H1 (cell line): ENCODE data around the gene ADAMTS17. TPM values are rescaled to one million over a fixed set of nuclear protein-coding genes. Genes with fewer than 3 reads are reported as not detected.

Experiments used
- CTCF ChIA-PET: fragments of 300-600 bp; sonication (Branson Sonifier 250); formaldehyde crosslinking; loops from one replicate; lab custom pipeline; 2021; ENCODE audit not compliant: partially characterized antibody; lab: Charles Lee
- POLR2A ChIA-PET: fragments of 300-600 bp; sonication (Branson Sonifier 250); formaldehyde crosslinking; loops from one replicate; lab custom pipeline; 2021; ENCODE audit warnings: inconsistent platforms; ENCODE audit not compliant: partially characterized antibody; lab: Charles Lee
- DNase-seq, 2 experiments: peaks; one replicate each; pipeline versions ENCODE4 v3.0.0 to v3.0.0-alpha.2; 2010 to 2022; ENCODE audit warnings: low spot score in 2 of 2, low read depth in 1 of 2, mixed read lengths in 1 of 2
- FAIRE-seq: peaks from 2 replicates; lab custom pipeline; 2011; peaks lifted over from hg19 to GRCh38; lab: Jason Lieb, UNC
- H2AFZ ChIP-seq: 2 replicates; pipeline ENCODE4 v1.8.1; 2012; ENCODE audit warnings: low read length, inconsistent platforms
- H2AK5ac ChIP-seq: 2 replicates; pipeline ENCODE4 v1.6.1; 2013; ENCODE audit warnings: low read depth, low read length
- H2BK120ac ChIP-seq: replicated peaks from 2 replicates; pipeline ENCODE3; 2013; ENCODE audit warnings: low read depth, low read length, inconsistent platforms
- H2BK12ac ChIP-seq: 2 replicates; pipeline ENCODE4 v1.6.1; 2013; ENCODE audit warnings: low read depth, low read length
- H2BK15ac ChIP-seq: 2 replicates; pipeline ENCODE4 v1.6.1; 2013; ENCODE audit warnings: low read length
- H2BK20ac ChIP-seq: 2 replicates; pipeline ENCODE4 v1.6.1; 2013; ENCODE audit warnings: low read length
- H2BK5ac ChIP-seq: 2 replicates; pipeline ENCODE4 v1.6.1; 2013; ENCODE audit warnings: low read depth, low read length
- H3K14ac ChIP-seq: 2 replicates; pipeline ENCODE4 v1.6.1; 2013; ENCODE audit warnings: inconsistent platforms; ENCODE audit not compliant: insufficient read length
- H3K18ac ChIP-seq: 2 replicates; pipeline ENCODE4 v1.6.1; 2013; ENCODE audit warnings: low read length; ENCODE audit errors: extremely low read depth
- H3K23ac ChIP-seq: 2 replicates; pipeline ENCODE4 v1.6.1; 2013; ENCODE audit warnings: inconsistent platforms; ENCODE audit not compliant: insufficient read length
- H3K23me2 ChIP-seq: 2 replicates; pipeline ENCODE4 v1.6.1; 2013; ENCODE audit warnings: low read depth, low read length
- H3K27ac ChIP-seq: 2 replicates; pipeline ENCODE4 v1.6.1; 2011; ENCODE audit warnings: low read depth, low read length, inconsistent platforms
- H3K27me3 ChIP-seq, 4 experiments: replicated peaks in 1 of 4; 1 replicate in 1 of 4; 2 replicates in 3 of 4; pipeline versions ENCODE4 v1.6.1 to v1.8.1; 2011 to 2013; ENCODE audit warnings: low read length in 3 of 4, mild to moderate bottlenecking in 3 of 4, inconsistent platforms in 2 of 4, mixed read lengths in 2 of 4, moderate library complexity in 1 of 4; ENCODE audit not compliant: control insufficient read depth in 3 of 4, insufficient read depth in 3 of 4; ENCODE audit errors: extremely low read depth in 1 of 4
- H3K36me3 ChIP-seq, 4 experiments: 2 replicates each; pipeline versions ENCODE4 v1.6.1 to v1.8.1; 2011 to 2013; ENCODE audit warnings: mild to moderate bottlenecking in 4 of 4, low read length in 3 of 4, moderate library complexity in 2 of 4, control low read depth in 1 of 4, inconsistent platforms in 1 of 4; ENCODE audit not compliant: insufficient read depth in 4 of 4, control insufficient read depth in 2 of 4
- H3K4ac ChIP-seq: replicated peaks from 2 replicates; pipeline ENCODE3; 2013; ENCODE audit warnings: low read length, low read depth, mixed read lengths, inconsistent platforms; ENCODE audit not compliant: insufficient read length
- H3K4me1 ChIP-seq, 4 experiments: replicated peaks in 1 of 4; 1 replicate in 1 of 4; 2 replicates in 3 of 4; pipeline versions ENCODE4 v1.6.1 to v1.8.1; 2011 to 2013; ENCODE audit warnings: low read length in 3 of 4, inconsistent platforms in 2 of 4, mixed read lengths in 1 of 4; ENCODE audit not compliant: insufficient read depth in 4 of 4, control insufficient read depth in 3 of 4
- H3K4me2 ChIP-seq, 2 experiments: 2 replicates each; pipeline versions ENCODE4 v1.6.1 to v1.8.1; 2011 to 2013; ENCODE audit warnings: low read depth in 2 of 2, low read length in 2 of 2, control low read depth in 1 of 2, inconsistent platforms in 1 of 2, mild to moderate bottlenecking in 1 of 2; ENCODE audit not compliant: insufficient read depth in 1 of 2
- H3K4me3 ChIP-seq, 4 experiments: fragments of 200-600, 300-600 bp in 1 of 4; sonication (generic), shearing (Covaris generic), sonication (Bioruptor Twin) in 1 of 4; 2 replicates each; pipeline versions ENCODE4 v1.5.1 to v1.8.1; 2011 to 2016; ENCODE audit warnings: low read length in 4 of 4, low read depth in 3 of 4, control low read depth in 2 of 4, inconsistent platforms in 2 of 4, mild to moderate bottlenecking in 2 of 4, mixed read lengths in 1 of 4, moderate library complexity in 1 of 4; ENCODE audit not compliant: insufficient read depth in 2 of 4; ENCODE audit errors: extremely low read depth in 1 of 4
- H3K56ac ChIP-seq: replicated peaks from 2 replicates; pipeline ENCODE3; 2013; ENCODE audit warnings: low read depth, mild to moderate bottlenecking, mixed read lengths, low read length, inconsistent platforms; ENCODE audit not compliant: insufficient read length
- H3K79me1 ChIP-seq: 2 replicates; pipeline ENCODE4 v1.6.1; 2013; ENCODE audit warnings: low read depth, low read length, control low read depth
- H3K79me2 ChIP-seq, 2 experiments: 2 replicates each; pipeline versions ENCODE4 v1.6.1 to v1.8.1; 2012 to 2013; ENCODE audit warnings: low read length in 2 of 2, mild to moderate bottlenecking in 2 of 2, inconsistent platforms in 1 of 2; ENCODE audit not compliant: insufficient read depth in 2 of 2, control insufficient read depth in 1 of 2
- H3K9ac ChIP-seq, 4 experiments: replicated peaks in 1 of 4; 1 replicate in 1 of 4; 2 replicates in 3 of 4; pipeline versions ENCODE4 v1.6.1 to v1.8.1; 2011 to 2013; ENCODE audit warnings: low read depth in 3 of 4, low read length in 3 of 4, control low read depth in 2 of 4, mild to moderate bottlenecking in 2 of 4, moderate library complexity in 2 of 4, inconsistent platforms in 1 of 4; ENCODE audit errors: extremely low read depth in 1 of 4
- H3K9me3 ChIP-seq, 2 experiments: 2 replicates each; pipeline versions ENCODE4 v1.6.1 to v1.8.1; 2012 to 2013; ENCODE audit warnings: mild to moderate bottlenecking in 2 of 2, moderate library complexity in 2 of 2, control low read depth in 1 of 2, inconsistent platforms in 1 of 2, low read depth in 1 of 2, low read length in 1 of 2, mixed read lengths in 1 of 2; ENCODE audit not compliant: insufficient read depth in 2 of 2
- H4K20me1 ChIP-seq, 2 experiments: replicated peaks in 1 of 2; 2 replicates each; pipeline versions ENCODE3 to v1.8.1; 2011 to 2013; ENCODE audit warnings: inconsistent platforms in 2 of 2, low read length in 2 of 2, mild to moderate bottlenecking in 1 of 2; ENCODE audit not compliant: insufficient read depth in 2 of 2, control insufficient read depth in 1 of 2
- H4K5ac ChIP-seq: 2 replicates; pipeline ENCODE4 v1.6.1; 2013; ENCODE audit warnings: low read length, low read depth, mixed read lengths, inconsistent platforms; ENCODE audit not compliant: insufficient read length
- H4K8ac ChIP-seq: 2 replicates; pipeline ENCODE4 v1.8.0; 2013; ENCODE audit warnings: mild to moderate bottlenecking, moderate library complexity, low read length, inconsistent platforms; ENCODE audit not compliant: insufficient read depth; ENCODE audit errors: extremely low read depth
- H4K91ac ChIP-seq: replicated peaks from 2 replicates; pipeline ENCODE3; 2013; ENCODE audit warnings: low read length, mixed read lengths, inconsistent platforms; ENCODE audit not compliant: insufficient read length
- CTBP2 ChIP-seq: IDR thresholded peaks from 2 replicates; pipeline ENCODE4 v1.7.0; 2011; ENCODE audit warnings: borderline replicate concordance, mild to moderate bottlenecking, moderate library complexity, mixed read lengths, low read length; ENCODE audit not compliant: insufficient read depth, insufficient read length
- RAD21 ChIP-seq, 2 experiments: IDR thresholded peaks in 1 of 2; conservative IDR thresholded peaks in 1 of 2; 2 replicates each; pipeline ENCODE4 v1.6.1; 2011; ENCODE audit warnings: low read depth in 2 of 2, low read length in 2 of 2, improper control_type of control experiment in 1 of 2, inconsistent platforms in 1 of 2, mild to moderate bottlenecking in 1 of 2, moderate library complexity in 1 of 2
- RBBP5 ChIP-seq: IDR thresholded peaks from 2 replicates; pipeline ENCODE4 v1.7.1; 2012; ENCODE audit warnings: low read depth, mild to moderate bottlenecking, inconsistent platforms, low read length, moderate library complexity, borderline replicate concordance
- SIX5 ChIP-seq: IDR thresholded peaks from 2 replicates; pipeline ENCODE4 v1.6.1; 2011; ENCODE audit warnings: mild to moderate bottlenecking, low read depth, low read length
- SP4 ChIP-seq: IDR thresholded peaks from 2 replicates; pipeline ENCODE4 v1.6.1; 2012; ENCODE audit warnings: low read length, inconsistent platforms
- TEAD4 ChIP-seq: IDR thresholded peaks from 2 replicates; pipeline ENCODE4 v1.6.1; 2012; ENCODE audit warnings: low read depth, low read length, inconsistent platforms, mixed read lengths
- YY1 ChIP-seq: IDR thresholded peaks from 2 replicates; pipeline ENCODE4 v1.6.1; 2011; ENCODE audit warnings: low read depth, mild to moderate bottlenecking, low read length
- ZNF274 ChIP-seq: IDR thresholded peaks from 2 replicates; pipeline ENCODE4 v1.7.0; 2012; ENCODE audit warnings: low read length, borderline replicate concordance; ENCODE audit errors: extremely low read depth
- WGBS, 2 experiments: shearing (Covaris generic) in 1 of 2; methylation state at CpG; one replicate each; pipeline versions ENCODE4 v1.1.6 to v1.1.7; 2013 to 2015; ENCODE audit warnings: low lambda C conversion rate in 2 of 2, mixed read lengths in 2 of 2, inconsistent platforms in 1 of 2, low coverage in 1 of 2, missing lambda C conversion rate in 1 of 2; ENCODE audit not compliant: insufficient replicate concordance in 2 of 2, insufficient coverage in 1 of 2, insufficient read length in 1 of 2; ENCODE audit errors: extremely low coverage in 1 of 2, missing lambda C conversion rate in 1 of 2; 5-methylcytosine and 5-hydroxymethylcytosine counted together
- polyA plus RNA-seq, 7 experiments: library from polyadenylated mRNA; depleted of rRNA in 3 of 7; stranded (reverse) in 5 of 7; unstranded in 2 of 7; fragments of >200 nt in 5 of 7; fragments of 200-250 nt in 2 of 7; gene quantifications; 1 replicate in 5 of 7; 2 replicates in 1 of 7; 4 replicates in 1 of 7; pipeline versions ENCODE4 v1.2.1 to v1.2.3, GENCODE V29; 2011 to 2013; ENCODE audit warnings: missing spikeins in 2 of 7, mixed read lengths in 2 of 7
- total RNA-seq: library from RNA; stranded (reverse); fragmentation: NEBNext Ultra II Directional; extraction: Animal tissue kit (Norgen Biotek cat#: 25700); gene quantifications from 2 replicates; pipeline ENCODE4 v1.2.1, GENCODE V29; 2021

Gene ADAMTS17
- total and polyA plus RNA-seq, 2 of the 8 experiments (the other 6 are each of a cell fraction or from before 2014, with no cell fraction given): 0.51 to 1.7 TPM

DNA sequence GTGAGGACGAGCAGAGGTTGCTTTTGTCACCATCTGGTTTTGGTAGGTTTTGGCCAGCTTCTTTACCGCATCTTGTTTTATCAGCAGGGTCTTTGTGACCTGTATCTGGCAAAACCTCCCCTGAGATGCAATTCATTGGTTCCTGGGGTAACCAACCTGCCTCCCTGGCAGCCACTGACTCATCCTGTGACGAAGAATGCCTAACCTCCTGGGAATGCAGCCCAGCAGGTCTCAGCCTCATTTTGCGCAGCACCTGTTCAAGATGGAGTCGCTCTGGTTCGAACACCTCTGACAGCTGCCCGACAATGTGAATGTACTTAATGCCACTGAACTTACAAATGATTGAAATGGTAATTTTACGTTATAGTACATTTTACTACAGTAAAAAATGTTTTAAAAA is 6.8 kb upstream of the ADAMTS17 start:
- Histone ChIP-seq H3K23me2 (no peaks in the 10 kb centered on the region; the same call in 1 of the 2 replicates), H3K27me3 (peaks cover 0 to 8% (median 5%) of the 10 kb centered on the region in 4 experiments; a peak in 6 of 7 replicates), H2BK5ac (no peak overlapping the region), H4K20me1 (no peaks in the 10 kb centered on the region), H3K36me3 (no peaks in the 10 kb centered on the region; a peak in 1 of 8 replicates), H2BK120ac (no peak overlapping the region), H3K9me3 (no peaks in the 10 kb centered on the region), H3K4me3 (no peak overlapping the region), H2BK12ac (no peak overlapping the region), H2AK5ac (no peak overlapping the region), H2BK20ac (no peak overlapping the region), H3K4me1 (peaks cover 0 to 3% (median 1%) of the 10 kb centered on the region in 4 experiments; a peak in 2 of 7 replicates), H3K27ac (no peak overlapping the region), H3K4ac (no peak overlapping the region), H4K8ac (no peak overlapping the region), H4K5ac (no peak overlapping the region), H2BK15ac (no peak overlapping the region), H3K14ac (no peak overlapping the region), H3K79me1 (no peaks in the 10 kb centered on the region), H3K23ac (no peak overlapping the region), H3K4me2 (peak overlapping the region in 1 of 2 experiments; percentile 45; a peak in 1 of 4 replicates), H3K18ac (no peak overlapping the region), H2AFZ (no peak overlapping the region), H3K9ac (no peak overlapping the region), H3K79me2 (no peaks in the 10 kb centered on the region), H3K56ac (no peak overlapping the region), H4K91ac (no peak overlapping the region)
- TF ChIP-seq TEAD4 (peak; percentile 47; the same call in 1 of the 2 replicates), ZNF274 (no peak), RAD21 (IDR thresholded peaks at IDR 0.05 in 1 of 2, conservative IDR thresholded peaks at IDR 0.05 in 1 of 2; ENCODE audit: low read depth in 2 of 2, low read length in 2 of 2) (no peak), SP4 (no peak), CTBP2 (no peak), RBBP5 (no peak), YY1 (0 out of 2 replicates have a peak, but pooled peaks have one; percentile 42), SIX5 (no peak)
- POLR2A ChIA-PET: interaction anchor here (2.5 to 3.5 kb wide), 2 partner anchors 10 to 25 kb away, joined by 12 to 18 read pairs; no protein-coding TSS in a partner anchor
- 79% methylated on average over 8 of the region's 8 CpGs; no CpG with 5 or more reads in 1 of the 2 experiments for WGBS, 2 experiments
- FAIRE-seq (no peak), DNase-seq (no peak)
- CTCF ChIA-PET: interaction anchor here (0.7 to 8.5 kb wide), 13 partner anchors 10 to 667 kb away, joined by 3 to 112 read pairs (median 4); partner anchors contain the start of genes ASB7 and LINS1
